Activated CD4-positive, alpha-beta T cell treated with anti-CD3 and anti-CD28 coated beads for 4 hours (primary cell): ENCODE data around the gene CADM4.
"Not testable (repeated sequence)": the region's sequence is repeated elsewhere in the genome, so short reads cannot be mapped to it uniquely, and the experiment has no call there.

Source experiments
- DNase-seq, 2 donors: peaks; one replicate each; pipeline ENCODE4 v3.0.0-alpha.2; 2020

Gene CADM4

DNA sequence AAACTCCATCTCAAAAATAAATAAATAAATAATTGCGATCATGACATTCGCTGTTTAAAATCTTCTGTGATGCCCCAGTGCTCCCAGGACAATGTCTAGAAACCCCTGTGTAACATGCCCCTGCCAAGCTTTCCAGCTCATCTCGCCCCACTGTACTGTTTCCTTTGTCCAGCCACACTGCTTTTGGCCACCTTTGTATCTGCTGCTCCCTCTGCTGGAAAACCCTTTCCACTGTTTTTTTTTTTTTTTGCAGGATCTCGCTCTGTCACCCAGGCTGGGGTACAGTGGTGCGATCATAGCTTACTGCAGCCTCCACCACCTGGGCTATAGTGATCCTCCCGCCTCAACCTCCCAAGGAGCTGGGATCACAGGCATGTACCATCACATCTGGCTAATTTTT lies 22.8 kb upstream of the CADM4 start:
- DNase-seq = no peak

DNA sequence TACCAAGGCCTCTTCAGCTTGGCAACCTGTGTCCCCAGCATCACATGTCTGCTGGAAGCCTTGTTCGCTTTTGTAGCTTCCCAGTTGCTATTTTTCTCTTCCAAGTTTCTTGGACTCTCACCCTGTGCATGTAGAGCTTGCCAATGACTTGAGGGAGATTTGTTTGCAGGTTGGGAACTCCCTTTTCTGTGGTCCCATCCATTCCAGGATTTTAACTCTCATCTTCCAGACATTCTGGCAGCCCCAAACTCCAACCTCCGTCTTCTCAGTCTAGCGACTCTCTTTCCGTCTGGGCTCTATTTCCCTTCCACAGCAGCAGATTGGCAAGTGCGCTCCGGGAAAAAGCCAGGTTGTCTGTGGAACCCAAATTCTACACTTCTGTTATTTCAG lies 21.3 kb upstream of the CADM4 start:
- DNase-seq = no peak

DNA sequence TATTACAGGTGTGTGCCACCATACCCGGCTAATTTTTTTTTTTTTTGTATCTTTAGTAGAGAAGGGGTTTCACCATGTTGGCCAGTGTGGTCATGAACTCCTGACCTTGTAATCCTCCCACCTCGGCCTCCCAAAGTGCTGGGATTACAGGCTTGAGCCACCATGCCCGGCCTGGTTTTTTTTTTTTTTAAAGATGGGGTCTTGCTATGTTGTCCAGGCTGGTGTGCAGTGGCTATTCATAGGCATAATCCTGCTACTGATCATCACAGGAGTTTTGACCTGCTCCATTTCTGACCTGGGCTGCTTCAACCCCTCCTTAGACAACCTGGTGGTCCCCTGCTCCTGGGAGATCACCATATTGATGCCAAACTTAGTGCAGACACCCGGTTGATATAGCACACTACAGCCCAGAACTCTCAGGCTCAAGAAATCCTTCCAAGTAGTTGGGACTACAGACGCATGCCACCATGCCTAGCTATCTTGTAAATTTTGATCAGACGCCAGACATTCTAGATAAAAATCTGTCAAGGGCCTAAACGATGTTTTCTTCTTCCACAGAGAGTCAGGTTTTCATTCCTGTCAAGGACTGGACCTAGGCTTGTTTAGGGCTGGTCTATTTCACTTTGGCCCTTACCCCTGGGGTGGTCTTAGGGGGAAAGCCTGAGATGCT lies 20.8 kb upstream of the CADM4 start:
- no peak for DNase-seq

DNA sequence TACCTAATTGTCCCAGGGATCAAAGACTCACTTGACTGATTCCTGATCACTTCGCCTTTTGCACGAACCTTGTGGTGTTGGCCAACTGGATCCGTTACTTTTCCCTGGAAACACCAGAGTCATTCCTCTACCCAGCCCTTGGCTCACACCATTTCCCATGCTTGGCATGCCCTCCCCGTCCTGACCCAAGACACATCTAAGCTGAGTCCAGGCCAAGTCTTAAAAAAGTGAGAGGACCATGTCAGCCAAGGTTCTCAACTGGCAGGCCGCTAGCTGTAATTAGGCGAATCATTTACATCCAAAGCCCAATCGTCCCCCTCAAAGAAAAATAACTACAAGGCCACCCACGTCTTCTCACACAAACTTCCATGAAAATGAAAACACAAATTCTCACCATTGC lies 18.8 kb upstream of the CADM4 start:
- DNase-seq = no peak

DNA sequence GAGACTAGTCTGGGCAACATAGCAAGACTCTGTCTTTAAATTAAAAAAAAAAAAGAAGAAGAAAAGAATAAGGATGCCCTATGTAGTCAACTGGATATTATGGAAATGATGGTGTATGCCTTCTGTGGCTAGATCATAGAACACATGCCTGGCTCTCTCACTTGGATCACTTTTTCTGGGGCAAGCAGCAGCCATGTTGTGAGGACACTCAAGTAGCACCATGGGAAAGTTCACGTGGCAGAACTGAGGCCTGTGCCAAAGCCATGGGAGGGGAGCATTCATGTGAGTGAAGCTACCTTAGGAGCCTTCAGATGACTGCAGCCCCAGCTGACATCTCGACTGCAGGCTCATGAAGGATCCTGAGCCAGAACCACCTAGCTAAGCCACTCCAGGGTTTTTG lies 18.4 kb upstream of the CADM4 start:
- no peak for DNase-seq

DNA sequence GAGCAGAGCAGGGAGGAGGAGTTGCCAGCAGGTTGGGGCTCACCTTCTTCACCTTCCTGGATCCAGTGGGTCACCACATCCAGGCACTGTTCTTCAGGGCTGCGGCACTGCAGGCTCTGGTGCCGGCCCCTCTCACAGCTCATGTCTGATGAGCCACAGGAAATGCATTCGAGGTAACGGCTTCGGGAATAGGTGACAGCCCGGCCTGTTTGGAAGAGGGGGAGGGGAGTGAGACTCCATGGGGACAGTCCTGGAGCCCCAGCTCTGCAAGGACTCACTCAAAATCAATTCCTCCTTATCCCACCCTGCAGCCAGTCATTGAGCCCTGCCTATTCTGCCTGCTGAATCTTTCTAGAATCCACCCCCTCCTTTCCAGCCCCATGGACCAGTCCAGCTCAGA lies 16.8 kb upstream of the CADM4 start:
- no peak for DNase-seq

DNA sequence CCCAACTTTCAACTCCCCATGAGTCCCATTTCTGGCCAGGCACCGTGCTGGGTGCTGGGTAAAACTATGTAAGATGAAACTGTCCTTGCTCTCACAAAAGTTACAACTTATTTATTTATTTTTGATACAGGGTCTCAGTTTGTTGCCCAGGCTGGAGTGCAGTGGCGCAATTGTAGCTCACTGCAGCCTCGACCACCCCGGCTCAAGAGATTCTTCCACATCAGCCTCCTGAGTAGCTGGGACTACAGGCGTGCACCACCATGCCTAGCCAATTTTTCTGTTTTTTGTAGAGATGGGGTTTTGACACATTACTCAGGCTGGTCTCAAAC lies 12.9 kb upstream of the CADM4 start:
- DNase-seq = no peak

DNA sequence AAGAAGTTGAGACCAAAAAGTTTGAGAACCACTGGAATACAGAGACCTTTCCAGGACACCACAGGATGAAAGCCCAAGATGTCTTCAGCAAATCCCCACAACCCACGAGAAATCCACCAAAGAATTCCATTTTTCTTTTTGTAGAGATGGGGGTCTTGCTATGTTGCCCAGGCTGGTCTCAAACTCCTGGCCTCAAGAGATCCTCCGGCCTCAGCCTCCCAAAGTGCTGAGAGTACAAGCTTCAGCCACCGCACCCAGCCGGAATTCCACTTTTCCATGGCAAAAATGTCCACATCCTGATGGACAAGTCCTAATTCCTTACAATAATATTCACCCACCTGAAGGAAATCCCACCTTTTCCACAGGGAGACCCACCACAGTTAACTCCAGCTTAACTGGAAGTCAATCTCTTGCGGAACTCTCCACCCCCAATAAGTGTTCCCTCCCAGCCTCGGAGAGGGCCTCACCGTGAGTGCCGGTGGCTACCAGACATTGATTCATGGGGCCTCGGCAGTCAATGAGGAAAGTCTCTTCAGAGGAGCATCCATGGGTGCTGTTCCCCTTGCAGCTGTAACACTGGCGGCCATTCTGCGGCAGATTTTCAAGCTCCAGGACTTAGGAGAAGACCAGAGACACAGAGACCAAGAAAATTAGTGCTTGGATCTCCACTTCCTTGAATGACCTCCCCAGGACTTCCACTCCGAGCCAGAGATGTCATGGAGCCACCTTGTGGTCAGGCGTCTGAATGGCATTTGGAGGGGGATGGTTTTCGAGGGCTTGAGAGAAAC lies 12.3 kb upstream of the CADM4 start:
- DNase-seq = no peak

DNA sequence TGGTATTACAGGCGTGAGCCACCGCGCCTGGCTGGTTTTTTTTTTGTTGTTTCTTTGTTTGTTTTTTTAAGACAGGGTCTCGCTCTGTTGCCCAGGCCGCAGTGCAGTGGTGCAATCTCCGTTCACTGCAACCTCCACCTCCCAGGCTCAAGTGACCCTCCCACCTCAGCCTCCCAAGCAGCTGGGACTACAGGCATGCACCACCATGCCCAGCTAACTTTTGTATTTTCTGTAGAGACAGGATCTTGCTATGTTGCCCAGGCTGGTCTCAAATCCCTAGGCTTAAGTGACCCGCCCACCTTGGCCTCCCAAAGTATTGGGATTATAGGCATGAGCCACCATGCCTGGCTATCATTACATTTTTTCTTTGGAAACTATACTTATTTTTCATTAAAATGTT lies 10.6 kb upstream of the CADM4 start:
- not testable (repeated sequence) for DNase-seq

DNA sequence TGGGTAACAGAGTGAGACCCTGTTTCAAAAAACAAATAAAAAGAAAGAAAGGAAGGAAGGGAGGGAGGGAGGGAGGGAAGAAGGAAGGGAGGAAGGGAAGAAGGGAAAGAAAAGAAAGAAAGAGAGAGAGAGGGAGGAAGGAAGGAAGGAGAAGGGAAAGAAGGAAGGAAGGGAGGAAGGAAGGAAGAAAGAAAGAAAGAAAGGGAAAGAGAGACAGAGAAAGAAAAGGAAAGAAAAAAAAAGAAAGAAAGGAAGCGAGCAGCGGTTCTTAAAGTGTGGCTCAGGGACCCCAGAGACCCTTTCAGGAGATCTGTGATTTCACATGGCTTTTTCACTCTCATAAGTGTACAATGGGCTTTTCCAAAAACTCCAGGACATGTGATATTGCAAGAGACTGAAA lies 9.9 kb upstream of the CADM4 start:
- DNase-seq = no peak

DNA sequence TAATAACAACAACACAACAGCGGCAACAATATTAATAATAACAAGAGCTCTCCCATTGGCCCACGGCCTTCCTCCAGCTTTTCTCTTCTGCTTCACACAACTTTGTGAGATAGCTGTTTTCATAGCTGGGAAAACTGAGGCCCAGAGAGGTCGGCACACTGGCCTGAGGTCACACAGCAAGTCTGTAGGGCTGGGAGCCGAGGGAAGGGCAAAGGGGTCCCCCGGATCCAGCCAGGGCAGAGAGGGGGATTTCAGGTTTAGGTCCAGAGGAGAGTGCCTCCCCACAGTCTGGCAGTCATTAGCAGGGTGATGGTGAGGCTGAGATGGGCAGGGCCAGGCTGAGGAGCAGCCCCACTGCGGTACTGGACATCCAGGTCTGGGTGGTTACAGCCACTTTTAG lies 9.0 kb upstream of the CADM4 start:
- DNase-seq = no peak

DNA sequence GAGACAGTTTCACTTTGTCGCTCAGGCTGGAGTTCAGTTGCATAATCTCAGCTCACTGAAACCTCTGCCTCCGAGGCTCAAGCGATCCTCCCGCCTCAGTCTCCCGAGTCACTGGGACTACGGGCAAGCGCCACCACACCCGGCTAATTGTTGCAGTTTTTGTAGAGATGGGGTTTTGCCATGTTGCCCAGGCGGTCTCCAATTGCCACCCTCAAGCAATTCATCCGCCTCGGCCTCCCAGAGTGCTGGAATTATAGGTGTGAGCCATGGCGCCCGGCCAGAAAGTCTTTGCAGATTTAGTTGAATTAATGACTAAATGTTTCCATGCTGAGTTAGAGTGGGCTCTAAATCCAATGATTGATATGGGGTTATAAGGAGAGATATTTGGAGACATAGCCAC lies 4.5 kb upstream of the CADM4 start:
- DNase-seq = no peak

DNA sequence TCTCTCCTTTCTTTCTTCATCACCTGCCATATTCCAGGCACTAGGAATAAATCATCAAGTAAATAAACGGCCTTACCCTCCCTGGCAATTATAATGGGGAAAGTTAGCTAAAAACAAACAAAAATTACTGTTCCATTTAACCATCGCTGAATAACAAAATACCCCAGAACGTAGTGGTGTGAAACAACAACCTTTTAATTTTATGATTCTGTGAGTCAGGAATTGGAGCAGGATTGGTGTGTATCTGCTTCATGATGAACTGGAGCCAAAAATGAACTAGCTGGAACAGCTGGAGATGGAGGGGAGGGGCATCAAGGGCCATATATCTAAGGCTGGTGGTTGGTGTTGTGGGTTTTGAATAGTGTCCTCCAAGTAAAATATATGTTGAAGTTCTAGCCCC lies 3.7 kb upstream of the CADM4 start:
- no peak for DNase-seq

DNA sequence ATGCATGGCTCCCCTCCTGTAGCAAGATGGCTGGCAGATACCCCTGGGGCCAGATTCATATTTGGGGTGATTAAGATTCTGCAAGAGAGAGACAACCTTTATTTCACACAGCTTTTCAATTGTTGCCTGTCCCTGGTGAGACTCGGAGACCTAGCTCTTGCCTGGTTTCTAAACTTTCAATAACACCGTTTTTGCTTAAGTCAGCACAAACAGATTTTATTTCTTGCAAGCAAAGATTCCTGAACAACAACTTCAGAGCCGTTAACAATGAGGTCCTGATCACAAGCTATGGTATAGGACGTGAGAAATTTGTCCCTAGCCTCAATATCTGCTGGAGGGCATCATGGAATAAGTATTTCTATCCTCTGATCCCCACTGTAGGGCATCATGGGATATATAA lies 2.9 kb upstream of the CADM4 start:
- no peak for DNase-seq

DNA sequence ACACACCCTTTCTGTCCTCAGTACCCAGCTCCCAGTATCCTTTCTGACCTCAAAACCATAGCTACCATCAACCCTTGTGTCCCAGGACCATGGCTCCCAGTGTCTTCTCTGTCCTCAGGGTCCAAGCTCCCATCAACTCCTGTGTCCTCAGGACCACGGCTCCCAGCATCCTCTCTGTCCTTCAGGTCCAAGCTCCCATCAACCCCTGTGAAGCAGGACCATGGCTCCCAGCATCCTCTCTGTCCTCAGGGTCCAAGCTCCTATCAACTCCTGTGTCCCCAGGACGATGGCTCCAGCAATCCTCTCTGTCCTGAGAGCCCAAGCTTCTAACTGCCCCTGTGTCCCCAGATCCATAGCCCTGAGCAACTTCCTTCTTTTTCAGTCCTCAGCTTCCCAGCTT lies 1.7 kb upstream of the CADM4 start:
- DNase-seq = no peak

DNA sequence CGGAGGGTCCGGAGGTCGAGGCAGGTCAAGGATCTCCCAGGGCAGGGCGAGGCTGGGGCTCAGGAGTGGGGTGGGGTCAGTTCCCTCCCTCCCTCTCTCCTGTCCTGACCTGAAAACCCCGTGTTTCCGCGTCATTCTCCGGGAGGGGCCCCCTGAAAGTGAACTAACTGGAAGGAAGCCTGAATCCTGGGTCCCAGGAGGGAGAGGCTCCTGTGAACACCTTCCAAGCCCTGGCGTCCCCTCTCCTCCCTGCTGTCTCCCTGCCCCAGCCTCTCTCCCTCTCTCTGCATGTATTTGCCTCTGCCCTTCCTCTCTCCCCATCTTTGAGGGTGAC lies 741 bp upstream of the CADM4 start:
- DNase-seq = no peak

DNA sequence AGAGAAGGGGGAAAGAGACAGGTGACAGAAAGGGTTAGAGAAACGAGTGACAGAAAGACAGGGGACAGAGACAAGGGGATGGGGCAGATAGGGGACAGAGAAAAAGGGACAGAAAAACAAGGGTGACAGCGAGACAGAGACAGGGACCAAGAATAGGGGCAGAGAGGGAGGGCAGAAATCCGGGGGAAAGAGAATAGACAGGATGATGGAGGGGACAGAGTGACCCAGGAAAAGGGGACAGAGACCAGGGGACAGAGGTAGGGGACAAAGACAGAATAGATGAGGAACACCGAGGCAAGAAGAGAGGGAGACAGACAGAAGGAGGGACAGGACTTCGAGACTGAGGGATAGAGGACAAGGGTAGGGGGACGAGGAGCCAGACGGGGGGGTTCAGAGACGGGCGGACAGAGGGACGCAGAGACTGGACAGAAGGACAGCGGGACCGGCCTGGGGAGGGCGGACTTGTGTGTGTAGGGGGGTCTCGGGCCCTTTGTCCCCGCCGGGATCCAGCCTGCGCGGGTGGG lies 593 bp downstream of the CADM4 start:
- DNase-seq = no peak

DNA sequence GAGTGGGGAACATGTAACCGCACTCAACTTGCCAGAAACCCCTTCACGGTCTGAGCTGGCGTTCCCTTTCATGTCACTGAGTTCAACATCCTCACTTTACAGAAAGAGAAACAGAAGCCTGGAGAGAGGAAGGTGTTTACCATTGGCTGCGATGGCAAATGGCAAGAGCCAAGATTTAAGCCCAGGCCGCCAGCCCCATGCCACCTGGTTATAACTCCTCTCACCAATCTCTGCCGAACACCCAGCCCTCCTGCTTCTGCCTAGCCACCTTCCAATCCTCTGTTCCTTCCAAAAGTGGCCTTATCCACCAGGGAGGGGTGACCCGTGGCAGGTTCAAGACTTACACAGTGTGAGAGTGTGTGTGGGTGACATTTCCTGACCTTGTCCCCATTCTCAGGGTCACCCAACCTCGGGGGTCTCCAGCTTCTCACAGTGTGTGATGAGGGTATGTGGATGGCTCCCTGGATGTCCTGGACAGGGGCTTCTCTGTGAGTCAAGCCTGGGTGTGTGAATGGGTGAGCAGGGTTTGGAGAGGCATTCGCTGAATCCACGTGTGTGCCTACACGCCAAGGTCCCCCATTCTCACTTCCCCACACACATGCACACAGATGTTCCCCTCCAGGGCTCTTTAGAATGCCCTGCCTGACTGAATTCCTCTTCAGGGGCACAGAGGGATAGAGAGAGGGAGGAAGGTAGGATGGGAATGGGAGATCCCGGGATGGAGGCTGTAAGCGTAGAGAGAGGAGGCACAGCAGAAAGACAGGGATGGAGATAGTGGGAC lies 1.2 kb downstream of the CADM4 start:
- DNase-seq = no peak

DNA sequence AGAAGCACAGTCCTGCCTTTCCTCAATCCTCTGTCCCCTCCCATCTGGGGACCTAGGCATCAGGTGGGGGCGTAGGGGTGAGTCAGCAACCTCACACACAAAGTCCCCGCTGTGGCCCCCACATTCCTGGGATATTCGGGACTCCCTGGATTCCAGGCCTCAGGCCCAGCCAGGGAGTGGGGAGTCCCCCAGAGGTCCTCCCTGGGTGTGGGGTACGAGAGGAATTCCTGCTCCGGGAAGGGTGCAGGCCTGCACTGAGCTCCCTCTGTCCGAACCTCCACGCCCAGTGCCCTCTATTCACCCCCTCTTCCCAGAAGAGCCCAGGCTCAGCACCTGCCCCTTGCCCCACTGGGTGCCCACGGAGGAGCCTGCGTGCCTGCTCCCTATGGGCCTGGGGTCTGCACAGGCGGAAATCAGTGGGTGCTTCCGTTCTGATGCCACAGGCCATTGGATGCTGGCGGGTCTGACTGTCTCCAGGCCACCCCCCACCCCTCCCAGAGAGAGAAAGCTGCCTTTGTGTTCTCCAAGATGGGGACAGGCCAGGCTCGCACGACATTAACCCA lies 3.4 kb downstream of the CADM4 start:
- no peak for DNase-seq

DNA sequence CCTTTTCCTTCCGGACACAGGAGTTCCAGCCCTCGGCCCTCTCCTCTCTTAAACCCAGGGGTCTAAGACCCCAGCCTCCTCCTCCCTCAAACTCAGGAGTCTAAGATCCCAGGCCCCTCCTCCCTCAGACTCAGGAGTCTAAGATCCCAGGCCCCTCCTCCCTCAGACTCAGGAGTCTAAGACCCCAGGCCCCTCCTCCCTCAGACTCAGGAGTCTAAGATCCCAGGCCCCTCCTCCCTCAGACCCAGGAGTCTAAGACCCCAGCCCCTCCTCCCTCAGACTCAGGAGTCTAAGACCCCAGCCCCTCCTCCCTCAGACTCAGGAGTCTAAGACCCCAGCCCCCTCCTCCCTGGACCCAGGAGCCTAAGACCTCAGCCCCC lies 4.1 kb downstream of the CADM4 start:
- not testable (repeated sequence) for DNase-seq

DNA sequence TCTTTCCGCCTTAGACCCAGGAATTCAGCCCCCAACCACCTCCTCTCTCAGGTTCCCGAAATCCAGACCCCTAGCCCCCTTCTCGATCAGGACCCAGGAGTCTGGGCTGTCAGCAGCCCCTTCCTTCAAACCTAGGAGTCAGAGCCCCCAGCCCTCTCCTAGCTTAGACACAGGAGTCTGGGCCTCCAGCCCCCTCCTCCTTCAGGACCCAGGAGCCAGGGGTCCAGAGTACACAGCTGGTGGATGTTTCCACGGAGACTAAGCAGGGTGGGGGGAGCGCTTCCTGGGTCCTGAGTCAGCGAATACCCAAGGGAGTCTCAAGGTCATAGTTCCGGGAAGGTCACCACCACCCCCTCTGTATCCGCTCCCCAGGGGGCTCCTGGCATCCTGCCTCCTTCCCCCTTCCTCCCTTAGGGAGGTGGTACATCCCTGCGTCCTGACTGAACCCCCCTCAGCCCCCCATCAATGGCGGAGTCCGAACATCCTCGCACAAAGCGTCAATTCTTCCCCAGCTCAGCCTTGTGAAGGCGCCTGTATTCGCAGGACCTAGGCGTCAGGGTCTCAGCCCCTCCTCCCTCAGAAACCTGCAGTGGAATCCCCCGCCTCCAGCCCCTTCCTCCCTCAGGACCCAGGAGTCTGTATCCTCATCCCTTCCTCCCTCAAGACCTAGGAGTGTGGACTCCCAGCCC lies 4.6 kb downstream of the CADM4 start:
- no peak for DNase-seq

DNA sequence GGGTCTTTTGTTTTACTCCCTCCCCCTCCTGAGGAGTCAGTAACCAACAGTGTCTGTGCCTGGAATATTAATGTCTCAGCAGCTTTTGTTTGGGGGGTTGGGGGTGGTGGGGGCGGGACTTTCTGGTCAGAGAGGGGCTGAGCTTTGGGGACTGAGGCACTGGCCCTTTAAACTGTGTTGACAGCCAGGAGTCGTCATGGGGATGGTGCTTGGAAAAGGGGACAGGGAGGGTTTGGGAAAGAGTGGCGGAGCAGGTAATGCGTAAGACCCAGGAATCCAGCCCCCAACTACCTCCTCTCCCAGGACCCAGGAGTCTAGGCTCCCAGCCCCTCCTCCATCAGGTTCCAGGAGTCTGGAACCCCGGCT lies 5.2 kb downstream of the CADM4 start:
- DNase-seq = no peak

DNA sequence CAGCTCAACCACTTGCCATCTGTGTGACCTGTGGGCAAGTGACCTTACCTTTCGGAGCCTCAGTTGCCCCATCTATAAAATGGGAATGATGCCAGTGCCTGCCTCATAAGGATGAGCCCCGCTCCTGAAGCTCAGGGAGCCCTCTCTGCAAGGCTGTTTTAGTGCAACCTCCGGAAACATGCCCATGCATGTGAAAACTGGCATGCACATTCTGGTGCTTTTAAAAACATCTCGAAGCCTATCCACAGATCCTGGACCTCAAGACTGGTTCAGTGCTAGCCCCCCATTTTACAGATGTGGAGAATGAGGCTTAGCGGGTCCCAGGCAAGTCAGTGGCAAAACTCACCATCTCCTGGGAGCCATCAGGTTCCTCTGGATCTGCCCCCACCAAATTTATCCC lies 5.6 kb downstream of the CADM4 start:
- no peak for DNase-seq
